Measurements from ENCODE around the gene PRKCA.
"Not testable (repeated sequence)": the region's sequence is repeated elsewhere in the genome, so short reads cannot be mapped to it uniquely, and the experiment has no call there.

The PRKCA gene

DNA sequence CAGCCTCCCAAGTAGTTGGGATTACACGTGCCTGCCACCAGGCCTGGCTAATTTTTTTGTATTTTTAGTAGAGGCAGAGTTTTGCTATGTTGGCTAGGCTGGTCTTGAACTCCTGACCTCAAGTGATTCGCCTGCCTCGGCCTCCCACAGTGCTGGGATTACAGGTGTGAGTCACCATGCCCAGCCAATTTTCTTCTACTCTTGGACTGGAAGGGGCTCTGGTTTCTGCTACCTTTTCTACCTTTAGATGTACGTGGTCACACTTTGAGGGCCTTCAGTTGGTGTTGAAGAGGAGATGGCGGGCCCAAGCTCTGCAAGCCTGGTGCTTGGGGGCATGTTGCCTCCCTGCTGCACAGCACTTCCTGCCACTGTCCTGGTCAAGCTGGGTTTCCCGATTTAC lies 173.6 kb downstream of the PRKCA start:
- TF ChIP-seq, protein P1, sequence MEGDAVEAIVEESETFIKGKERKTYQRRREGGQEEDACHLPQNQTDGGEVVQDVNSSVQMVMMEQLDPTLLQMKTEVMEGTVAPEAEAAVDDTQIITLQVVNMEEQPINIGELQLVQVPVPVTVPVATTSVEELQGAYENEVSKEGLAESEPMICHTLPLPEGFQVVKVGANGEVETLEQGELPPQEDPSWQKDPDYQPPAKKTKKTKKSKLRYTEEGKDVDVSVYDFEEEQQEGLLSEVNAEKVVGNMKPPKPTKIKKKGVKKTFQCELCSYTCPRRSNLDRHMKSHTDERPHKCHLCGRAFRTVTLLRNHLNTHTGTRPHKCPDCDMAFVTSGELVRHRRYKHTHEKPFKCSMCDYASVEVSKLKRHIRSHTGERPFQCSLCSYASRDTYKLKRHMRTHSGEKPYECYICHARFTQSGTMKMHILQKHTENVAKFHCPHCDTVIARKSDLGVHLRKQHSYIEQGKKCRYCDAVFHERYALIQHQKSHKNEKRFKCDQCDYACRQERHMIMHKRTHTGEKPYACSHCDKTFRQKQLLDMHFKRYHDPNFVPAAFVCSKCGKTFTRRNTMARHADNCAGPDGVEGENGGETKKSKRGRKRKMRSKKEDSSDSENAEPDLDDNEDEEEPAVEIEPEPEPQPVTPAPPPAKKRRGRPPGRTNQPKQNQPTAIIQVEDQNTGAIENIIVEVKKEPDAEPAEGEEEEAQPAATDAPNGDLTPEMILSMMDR (conservative IDR thresholded peaks at IDR 0.05; ENCODE audit: low read length): no peak
- DNase-seq (ENCODE audit: low read depth): no peak
- H3K4me3 ChIP-seq (ENCODE audit: low read length): no peak overlapping the region

DNA sequence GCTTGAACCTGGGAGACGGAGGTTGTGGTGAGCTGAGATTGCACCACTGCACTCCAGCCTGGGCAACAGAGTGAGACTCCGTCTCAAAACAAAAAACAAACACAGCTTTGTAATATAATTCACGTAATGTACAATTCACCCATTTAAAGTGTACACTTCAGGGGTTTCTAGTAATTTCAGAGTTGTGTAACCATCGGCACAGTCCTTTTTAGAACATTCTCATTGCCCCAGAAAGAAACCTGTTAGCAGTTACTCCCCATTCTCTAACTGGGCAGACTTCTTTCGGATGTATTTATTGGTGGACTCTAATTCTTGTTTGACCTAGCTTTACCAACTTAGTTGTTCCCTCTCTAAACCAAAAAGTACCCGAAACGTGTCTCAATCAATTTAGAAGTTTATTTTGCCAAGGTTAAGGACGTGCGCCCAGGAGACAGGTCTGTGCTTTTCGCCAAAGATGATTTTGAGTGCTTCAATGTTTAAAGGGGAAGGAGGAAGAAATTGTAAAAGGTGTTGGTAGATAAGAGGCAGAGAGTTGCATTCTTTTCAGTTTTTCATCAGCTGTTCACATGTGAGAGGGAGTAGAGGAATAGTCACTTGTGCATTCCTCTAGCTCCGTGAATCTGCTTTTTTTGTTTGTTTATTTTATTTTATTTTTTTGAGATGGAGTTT lies 175.3 kb downstream of the PRKCA start:
- no peak overlapping the region for H3K4me3 ChIP-seq (ENCODE audit: low read length)
- no peak for DNase-seq (ENCODE audit: low read depth)
- TF ChIP-seq, protein P1 (conservative IDR thresholded peaks at IDR 0.05; ENCODE audit: low read length): no peak

DNA sequence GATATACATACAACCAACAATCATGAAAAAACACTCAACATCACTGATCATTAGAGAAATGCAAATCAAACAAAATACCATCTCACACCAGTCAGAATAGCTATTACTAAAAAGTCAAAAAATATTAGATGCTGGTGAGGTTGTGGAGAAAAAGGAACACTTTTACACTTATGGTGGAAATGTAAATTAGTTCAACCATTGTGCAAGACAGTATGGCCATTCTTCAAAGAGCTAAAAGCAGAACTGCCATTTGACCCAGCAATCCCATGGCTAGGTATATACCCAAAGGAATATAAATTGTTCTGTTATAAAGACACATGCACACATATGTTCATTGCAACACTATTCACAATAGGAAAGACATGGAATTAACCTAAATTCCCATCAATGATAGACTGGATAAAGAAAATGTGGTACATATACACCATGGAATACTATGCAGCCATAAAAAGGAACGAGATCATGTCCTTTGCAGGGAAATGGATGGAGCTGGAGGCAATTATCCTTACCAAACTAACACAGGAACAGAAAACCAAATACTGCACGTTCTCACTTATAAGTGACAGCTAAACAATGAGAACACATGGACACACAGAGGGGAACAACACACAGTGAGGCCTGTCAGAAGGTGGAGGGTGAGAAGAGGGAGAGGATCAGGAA lies 176.9 kb downstream of the PRKCA start:
- not testable (repeated sequence) for H3K4me3 ChIP-seq (ENCODE audit: low read length); DNase-seq (ENCODE audit: low read depth)

DNA sequence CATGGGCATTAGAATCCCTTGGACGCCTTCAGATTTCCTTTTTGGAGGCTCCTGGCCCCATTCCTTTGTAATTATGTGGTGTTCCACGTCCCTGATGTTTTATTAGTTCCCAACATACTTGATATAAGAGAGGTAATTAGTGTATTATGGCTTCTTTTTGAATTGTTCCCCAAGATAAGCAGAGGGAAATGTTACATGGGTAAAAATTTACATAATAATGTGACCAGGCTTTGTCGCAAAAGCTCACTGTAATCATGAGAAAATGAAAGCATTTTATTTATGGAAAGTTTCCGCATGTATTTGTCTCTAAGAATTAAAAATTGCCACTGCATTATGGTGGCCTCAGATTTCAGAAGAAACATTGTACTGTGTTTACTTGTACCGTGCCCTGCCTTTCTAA lies 177.8 kb downstream of the PRKCA start:
- H3K4me3 ChIP-seq (ENCODE audit: low read length): no peak overlapping the region
- TF ChIP-seq, protein P1 (conservative IDR thresholded peaks at IDR 0.05; ENCODE audit: low read length): no peak
- no peak for DNase-seq (ENCODE audit: low read depth)

- DNase-seq (ENCODE audit: low read depth): no peak
- no peak overlapping the region for H3K4me3 ChIP-seq (ENCODE audit: low read length)
- TF ChIP-seq, protein P1 (conservative IDR thresholded peaks at IDR 0.05; ENCODE audit: low read length): no peak
Observed at GRCh38 chr17:66480802-66481201, 178.4 kb downstream of the PRKCA start.

GRCh38 chr17:66481271-66481670 lies 178.9 kb downstream of the PRKCA start:
- TF ChIP-seq, protein P1 (conservative IDR thresholded peaks at IDR 0.05; ENCODE audit: low read length): no peak
- H3K4me3 ChIP-seq (ENCODE audit: low read length): no peak overlapping the region
- DNase-seq (ENCODE audit: low read depth): no peak

- no peak overlapping the region for H3K4me3 ChIP-seq (ENCODE audit: low read length)
- TF ChIP-seq, protein P1 (conservative IDR thresholded peaks at IDR 0.05; ENCODE audit: low read length): no peak
- DNase-seq (ENCODE audit: low read depth): no peak
Observed at GRCh38 chr17:66483906-66484305, 181.5 kb downstream of the PRKCA start.
